GOT3 (cell line): Measurements from ENCODE around the gene CCDC9.
"Not testable (repeated sequence)": the region's sequence is repeated elsewhere in the genome, so short reads cannot be mapped to it uniquely, and the experiment has no call there.

Source experiments
- DNase-seq: peaks from one replicate; lab custom pipeline; 2025; ENCODE audit warnings: mixed read lengths; lab: John Stamatoyannopoulos, UW

Gene CCDC9

GRCh38 chr19:47232422-47233211 is 23.7 kb upstream of the CCDC9 start:
- peak; percentile 24 for DNase-seq

- no peak for DNase-seq
Measured at GRCh38 chr19:47236072-47236675, 20.2 kb upstream of the CCDC9 start.

- DNase-seq, result no peak
Measured at GRCh38 chr19:47239152-47239551, 17.2 kb upstream of the CCDC9 start.

GRCh38 chr19:47239610-47240296 is 16.6 kb upstream of the CCDC9 start:
- no peak for DNase-seq

- DNase-seq, result no peak
Measured at GRCh38 chr19:47240556-47240955, 15.8 kb upstream of the CCDC9 start.

GRCh38 chr19:47240996-47241918 is 15.1 kb upstream of the CCDC9 start:
- no peak for DNase-seq

GRCh38 chr19:47241919-47242577 is 14.3 kb upstream of the CCDC9 start:
- no peak for DNase-seq

GRCh38 chr19:47243364-47243775 is 13.0 kb upstream of the CCDC9 start:
- DNase-seq, result no peak

GRCh38 chr19:47243776-47244547 is 12.4 kb upstream of the CCDC9 start:
- peak; percentile 88 for DNase-seq

- DNase-seq, result peak; percentile 18
Measured at GRCh38 chr19:47247308-47247990, 8.9 kb upstream of the CCDC9 start.

GRCh38 chr19:47253016-47253415 is 3.3 kb upstream of the CCDC9 start:
- DNase-seq, result not testable (repeated sequence)

GRCh38 chr19:47253467-47253881 is 2.9 kb upstream of the CCDC9 start:
- no peak for DNase-seq

- no peak for DNase-seq
Measured at GRCh38 chr19:47253970-47254369, 2.4 kb upstream of the CCDC9 start.

- peak; percentile 100 for DNase-seq
Measured at GRCh38 chr19:47256693-47257410, 527 bp downstream of the CCDC9 start.

- no peak for DNase-seq
Measured at GRCh38 chr19:47257411-47258169, 1.3 kb downstream of the CCDC9 start.

GRCh38 chr19:47258434-47258833 is 2.1 kb downstream of the CCDC9 start:
- DNase-seq, result no peak

GRCh38 chr19:47258895-47259555 is 2.7 kb downstream of the CCDC9 start:
- no peak for DNase-seq

- no peak for DNase-seq
Measured at GRCh38 chr19:47260476-47260875, 4.2 kb downstream of the CCDC9 start.
